Prostate gland (tissue), 2 donors: ENCODE measurements around the gene NCOA7. TPM values are rescaled to one million over a fixed set of nuclear protein-coding genes. Genes with fewer than 3 reads are reported as not detected.

ENCODE experiments used
- DNase-seq: peaks from one replicate; pipeline ENCODE4 v3.0.0-alpha.2; 2019; ENCODE audit warnings: low spot score
- H3K27ac ChIP-seq, 2 donors: fragments of 200-600 bp; sonication (generic); 2 replicates each; pipeline ENCODE4 v1.5.1; 2017 to 2019
- H3K27me3 ChIP-seq: fragments of 200-600 bp; sonication (generic); replicated peaks from 2 replicates; pipeline ENCODE4 v1.5.1; 2019; ENCODE audit not compliant: insufficient read depth
- H3K36me3 ChIP-seq, 2 donors: fragments of 200-600 bp; sonication (generic); 1 replicate in 1 of 2; 2 replicates in 1 of 2; pipeline versions ENCODE4 v1.5.1 to v1.8.1; 2017 to 2019
- H3K4me1 ChIP-seq: fragments of 200-600 bp; sonication (generic); replicated peaks from 2 replicates; pipeline ENCODE4 v1.5.1; 2019
- H3K4me3 ChIP-seq, 2 donors: fragments of 200-600 bp; sonication (generic); 2 replicates each; pipeline ENCODE4 v1.5.1; 2017 to 2019
- H3K9me3 ChIP-seq: fragments of 200-600 bp; sonication (generic); 2 replicates; pipeline ENCODE4 v1.5.1; 2017
- CTCF ChIP-seq, 4 experiments: fragments of 200-600 bp in 2 of 4; fragments of 450-650 bp in 2 of 4; sonication (generic) in 2 of 4; IDR thresholded peaks; 1 replicate in 3 of 4; 2 replicates in 1 of 4; pipeline ENCODE4 v1.5.1; 2016 to 2019; ENCODE audit warnings: antibody characterized with exemption in 4 of 4, mild to moderate bottlenecking in 2 of 4, moderate library complexity in 2 of 4
- POLR2A ChIP-seq: fragments of 450-650 bp; IDR thresholded peaks from one replicate; pipeline ENCODE4 v1.6.1; 2016; ENCODE audit warnings: antibody characterized with exemption, mild to moderate bottlenecking
- POLR2AphosphoS5 ChIP-seq: sonication (generic); formaldehyde crosslinking; IDR thresholded peaks from one replicate; pipeline ENCODE4 v1.6.1; 2017; ENCODE audit warnings: antibody characterized with exemption
- WGBS: methylation state at CpG from one replicate; pipeline ENCODE4 v1.1.5; 2018; 5-methylcytosine and 5-hydroxymethylcytosine counted together
- intact Hi-C: fragments of 100-400 bp; cut with DNase I; formaldehyde crosslinking; loops from one replicate; pipeline ENCODE4 v1.14.2; 2022
- total RNA-seq, 2 donors: library from RNA; depleted of rRNA; stranded (reverse); fragments of >200 nt; gene quantifications; one replicate each; pipeline ENCODE4 v1.1.0, GENCODE V29; 2016

Gene NCOA7
- 10 to 100 TPM; 15.5 to 15.6 TPM for total RNA-seq

GRCh38 chr6:125790358-125791150 lies at the start of gene NCOA7:
Gene NCOA7, plus strand, starts transcription at chr6:125790960. Its CDS starts 24,395 bp downstream, at chr6:125815355.
- Histone ChIP-seq H3K27me3 (no peaks in the 10 kb centered on the region), H3K4me3 (peak within 1 kb of the TSS; percentile 52 to 78), H3K36me3 (no peaks in the 10 kb centered on the region), H3K9me3 (no peaks in the 10 kb centered on the region), H3K4me1 (peaks cover 6% of the 10 kb centered on the region), H3K27ac (peak within 1 kb of the TSS; percentile 94 to 95)
- peak; percentile 48 for TF ChIP-seq POLR2AphosphoS5
- TF ChIP-seq POLR2A, result peak; percentile 83
- peak in 2 of 4 experiments; percentile 18 to 42 for TF ChIP-seq CTCF (IDR thresholded peaks at IDR 0.05)
- peak; percentile 74 for DNase-seq
- under 1% methylated on average over 88 of the region's 100 CpGs for WGBS
- intact Hi-C loops, result loop anchor here (1.0 to 5.0 kb wide), 2 partner anchors 10 to 182 kb away; no protein-coding TSS in a partner anchor

- intact Hi-C loops, result no loop called here
- no peaks in the 10 kb centered on the region for H3K4me1 ChIP-seq
- no peaks in the 10 kb centered on the region for H3K36me3 ChIP-seq
- no peak for TF ChIP-seq CTCF (IDR thresholded peaks at IDR 0.05)
- no peak for TF ChIP-seq POLR2A
- TF ChIP-seq POLR2AphosphoS5, result no peak
- no peak for DNase-seq
- H3K27ac ChIP-seq, result no peak overlapping the region
- H3K27me3 ChIP-seq, result no peaks in the 10 kb centered on the region
- no peaks in the 10 kb centered on the region for H3K9me3 ChIP-seq
- 86% methylated on average over 2 of the region's 2 CpGs for WGBS
- H3K4me3 ChIP-seq, result no peak overlapping the region
Observed at GRCh38 chr6:125741336-125741735, 49.4 kb upstream of the NCOA7 start.

- Histone ChIP-seq H3K27ac (no peak overlapping the region), H3K27me3 (no peaks in the 10 kb centered on the region), H3K4me1 (no peaks in the 10 kb centered on the region), H3K4me3 (no peak overlapping the region), H3K9me3 (no peaks in the 10 kb centered on the region), H3K36me3 (no peaks in the 10 kb centered on the region)
- TF ChIP-seq CTCF (IDR thresholded peaks at IDR 0.05) (no peak), POLR2A (no peak), POLR2AphosphoS5 (no peak)
- 78% methylated on average over 2 of the region's 2 CpGs for WGBS
- intact Hi-C loops, result no loop called here
- DNase-seq, result no peak
Observed at GRCh38 chr6:125742024-125742423, 48.7 kb upstream of the NCOA7 start.

GRCh38 chr6:125742464-125743120 lies 48.2 kb upstream of the NCOA7 start:
- WGBS, result 37% methylated on average over 5 of the region's 5 CpGs
- H3K36me3 ChIP-seq, result no peaks in the 10 kb centered on the region

GRCh38 chr6:125743604-125744003 lies 47.2 kb upstream of the NCOA7 start:
- H3K4me1 ChIP-seq, result no peaks in the 10 kb centered on the region
- H3K9me3 ChIP-seq, result no peaks in the 10 kb centered on the region
- WGBS, result 91% methylated on average over 2 of the region's 2 CpGs
- intact Hi-C loops, result no loop called here
- H3K27ac ChIP-seq, result no peak overlapping the region
- H3K27me3 ChIP-seq, result no peaks in the 10 kb centered on the region
- H3K4me3 ChIP-seq, result no peak overlapping the region
- TF ChIP-seq POLR2A, result no peak
- no peak for TF ChIP-seq CTCF (IDR thresholded peaks at IDR 0.05)
- no peak for TF ChIP-seq POLR2AphosphoS5
- DNase-seq, result no peak
- H3K36me3 ChIP-seq, result no peaks in the 10 kb centered on the region

More at GRCh38 chr6:125742464-125743120, 48.2 kb upstream of the NCOA7 start:
- intact Hi-C loops, result no loop called here
- DNase-seq, result peak; percentile 12
- Histone ChIP-seq H3K4me3 (no peak overlapping the region), H3K4me1 (no peaks in the 10 kb centered on the region), H3K27ac (no peak overlapping the region), H3K9me3 (no peaks in the 10 kb centered on the region), H3K27me3 (no peaks in the 10 kb centered on the region)
- TF ChIP-seq POLR2AphosphoS5, result peak; percentile 34
- no peak for TF ChIP-seq POLR2A
